Mucosa of rectum (tissue), 2 donors: Measurements from ENCODE around the gene CAPNS1.

Experiments used
- H3K27ac ChIP-seq, 2 donors: one replicate each; pipeline ENCODE4 v1.7.0; 2013; ENCODE audit warnings: inconsistent platforms in 2 of 2, low read depth in 2 of 2, low read length in 2 of 2
- H3K27me3 ChIP-seq, 2 donors: one replicate each; pipeline ENCODE4 v1.7.0; 2013; ENCODE audit warnings: low read length in 2 of 2; ENCODE audit not compliant: control insufficient read depth in 2 of 2, insufficient read depth in 2 of 2
- H3K36me3 ChIP-seq, 2 donors: one replicate each; pipeline ENCODE4 v1.7.0; 2013; ENCODE audit warnings: low read length in 2 of 2; ENCODE audit not compliant: control insufficient read depth in 2 of 2, insufficient read depth in 2 of 2
- H3K4me1 ChIP-seq, 2 donors: one replicate each; pipeline ENCODE4 v1.7.0; 2013; ENCODE audit warnings: low read length in 2 of 2, mild to moderate bottlenecking in 1 of 2; ENCODE audit not compliant: control insufficient read depth in 2 of 2, insufficient read depth in 2 of 2
- H3K4me3 ChIP-seq, 2 donors: one replicate each; pipeline ENCODE4 v1.7.0; 2013; ENCODE audit warnings: low read length in 2 of 2
- H3K9ac ChIP-seq, 2 donors: one replicate each; pipeline ENCODE4 v1.7.0; 2013; ENCODE audit warnings: low read length in 2 of 2, low read depth in 1 of 2, mild to moderate bottlenecking in 1 of 2
- H3K9me3 ChIP-seq, 2 donors: one replicate each; pipeline ENCODE4 v1.7.0; 2013; ENCODE audit warnings: low read length in 2 of 2; ENCODE audit not compliant: control insufficient read depth in 2 of 2
- donor health status: healthy.
- donor health status: Normal muscosa, but diverticular disease.

CAPNS1 gene

GRCh38 chr19:36103040-36103626 is 36.7 kb upstream of the CAPNS1 start:
- no peaks in the 10 kb centered on the region for H3K4me1 ChIP-seq
- H3K27me3 ChIP-seq = no peaks in the 10 kb centered on the region
- no peak overlapping the region for H3K4me3 ChIP-seq
- H3K9ac ChIP-seq = no peak overlapping the region
- H3K36me3 ChIP-seq = no peaks in the 10 kb centered on the region
- H3K27ac ChIP-seq = no peak overlapping the region
- H3K9me3 ChIP-seq = no peaks in the 10 kb centered on the region

- Histone ChIP-seq H3K36me3 (no peaks in the 10 kb centered on the region), H3K9me3 (no peaks in the 10 kb centered on the region), H3K4me1 (no peaks in the 10 kb centered on the region), H3K4me3 (no peak overlapping the region), H3K9ac (no peak overlapping the region), H3K27ac (no peak overlapping the region), H3K27me3 (no peaks in the 10 kb centered on the region)
Observed at GRCh38 chr19:36103842-36104552, 35.9 kb upstream of the CAPNS1 start.

- H3K4me1 ChIP-seq = no peaks in the 10 kb centered on the region
- peaks cover 0 to under 1% of the 10 kb centered on the region in 2 donors for H3K36me3 ChIP-seq
- H3K4me3 ChIP-seq = no peak overlapping the region
- no peaks in the 10 kb centered on the region for H3K27me3 ChIP-seq
- H3K9ac ChIP-seq = no peak overlapping the region
- H3K9me3 ChIP-seq = no peaks in the 10 kb centered on the region
- H3K27ac ChIP-seq = no peak overlapping the region
Observed at GRCh38 chr19:36106441-36106840, 33.4 kb upstream of the CAPNS1 start.

- Histone ChIP-seq H3K9me3 (no peaks in the 10 kb centered on the region), H3K27ac (no peak overlapping the region), H3K9ac (no peak overlapping the region), H3K27me3 (no peaks in the 10 kb centered on the region), H3K4me1 (no peaks in the 10 kb centered on the region), H3K4me3 (no peak overlapping the region), H3K36me3 (peaks cover 2 to 5% of the 10 kb centered on the region in 2 donors)
Observed at GRCh38 chr19:36106991-36107390, 32.9 kb upstream of the CAPNS1 start.

- H3K9ac ChIP-seq = no peak overlapping the region
- H3K9me3 ChIP-seq = no peaks in the 10 kb centered on the region
- H3K4me1 ChIP-seq = peaks cover 0 to 5% of the 10 kb centered on the region in 2 donors
- no peak overlapping the region for H3K27ac ChIP-seq
- peaks cover 2 to 17% of the 10 kb centered on the region in 2 donors for H3K36me3 ChIP-seq
- H3K4me3 ChIP-seq = no peak overlapping the region
- H3K27me3 ChIP-seq = no peaks in the 10 kb centered on the region
Observed at GRCh38 chr19:36108684-36109083, 31.2 kb upstream of the CAPNS1 start.

- Histone ChIP-seq H3K36me3 (peaks cover 2 to 17% of the 10 kb centered on the region in 2 donors), H3K4me1 (peaks cover 9 to 12% of the 10 kb centered on the region in 2 donors), H3K9me3 (no peaks in the 10 kb centered on the region), H3K4me3 (no peak within 1 kb of the TSS), H3K27me3 (no peaks in the 10 kb centered on the region), H3K27ac (no peak within 1 kb of the TSS), H3K9ac (no peak within 1 kb of the TSS)
Observed at GRCh38 chr19:36110487-36111199, 29.2 kb upstream of the CAPNS1 start, which contains the start of gene OVOL3. Gene OVOL3, plus strand, starts transcription at chr19:36111143. Its CDS starts 60 bp downstream, at chr19:36111203.

- H3K9me3 ChIP-seq = no peaks in the 10 kb centered on the region
- H3K27me3 ChIP-seq = no peaks in the 10 kb centered on the region
- peaks cover 2 to 17% of the 10 kb centered on the region in 2 donors for H3K36me3 ChIP-seq
- H3K4me3 ChIP-seq = no peak overlapping the region
- H3K27ac ChIP-seq = no peak overlapping the region
- peaks cover 14 to 15% of the 10 kb centered on the region in 2 donors for H3K4me1 ChIP-seq
- H3K9ac ChIP-seq = no peak overlapping the region
Observed at GRCh38 chr19:36111200-36111539, 28.7 kb upstream of the CAPNS1 start.

GRCh38 chr19:36112678-36113077 is 27.2 kb upstream of the CAPNS1 start:
- Histone ChIP-seq H3K27ac (no peak overlapping the region), H3K27me3 (no peaks in the 10 kb centered on the region), H3K4me1 (peaks cover 16 to 22% of the 10 kb centered on the region in 2 donors), H3K9me3 (no peaks in the 10 kb centered on the region), H3K4me3 (no peak overlapping the region), H3K36me3 (peaks cover 2 to 17% of the 10 kb centered on the region in 2 donors), H3K9ac (no peak overlapping the region)

GRCh38 chr19:36113425-36113824 is 26.4 kb upstream of the CAPNS1 start:
- Histone ChIP-seq H3K36me3 (peaks cover 2 to 21% of the 10 kb centered on the region in 2 donors), H3K27me3 (no peaks in the 10 kb centered on the region), H3K9ac (no peak overlapping the region), H3K9me3 (no peaks in the 10 kb centered on the region), H3K27ac (no peak overlapping the region), H3K4me3 (peak overlapping the region in 1 of 2 donors; percentile 95), H3K4me1 (peaks cover 16 to 22% of the 10 kb centered on the region in 2 donors)
